HG03521 (cell line): ENCODE results near the gene MYOCOS.
A peak's percentile ranks its signal among the peaks of the same experiment; 100 is the strongest.

Source experiments
- ATAC-seq: cut with Tn5 transposase; IDR thresholded peaks from one replicate; pipeline ENCODE4 v1.9.1; 2021; ENCODE audit warnings: mild to moderate bottlenecking, moderate library complexity; ENCODE audit not compliant: unreplicated experiment

The MYOCOS gene

DNA sequence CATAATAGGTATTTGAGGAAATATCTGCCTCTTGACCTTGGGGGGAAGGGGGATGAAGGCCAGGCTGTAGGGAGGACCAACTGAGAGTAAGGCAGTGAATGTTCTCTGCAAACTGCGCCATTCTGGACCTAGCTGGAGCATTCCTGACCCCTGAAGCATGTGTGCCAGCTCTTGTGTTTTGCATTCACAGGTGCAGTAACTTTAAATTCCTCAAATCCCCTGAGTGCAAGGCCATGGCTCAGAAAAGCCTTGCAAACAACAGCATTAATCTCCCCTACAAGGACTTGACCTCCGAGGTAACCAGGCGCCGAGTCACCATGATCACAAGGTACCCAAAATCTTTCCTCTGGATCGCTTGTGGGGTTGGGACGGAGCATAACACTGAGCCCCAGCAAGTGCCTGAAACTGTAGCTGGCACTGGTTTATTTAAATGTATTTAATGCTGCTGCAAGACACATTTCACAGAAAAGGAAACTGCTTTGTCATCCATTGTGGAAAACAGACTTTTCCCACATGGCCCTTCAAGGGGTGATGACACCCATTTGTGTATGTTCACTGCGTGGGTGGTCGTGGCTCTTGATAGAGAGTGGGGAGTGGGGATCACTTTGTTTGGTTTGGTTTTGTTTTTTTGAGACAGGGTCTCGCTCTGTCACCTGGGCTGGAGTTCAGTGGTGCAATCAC lies 1.7 kb downstream of the MYOCOS start:
- ATAC-seq, result no peak

DNA sequence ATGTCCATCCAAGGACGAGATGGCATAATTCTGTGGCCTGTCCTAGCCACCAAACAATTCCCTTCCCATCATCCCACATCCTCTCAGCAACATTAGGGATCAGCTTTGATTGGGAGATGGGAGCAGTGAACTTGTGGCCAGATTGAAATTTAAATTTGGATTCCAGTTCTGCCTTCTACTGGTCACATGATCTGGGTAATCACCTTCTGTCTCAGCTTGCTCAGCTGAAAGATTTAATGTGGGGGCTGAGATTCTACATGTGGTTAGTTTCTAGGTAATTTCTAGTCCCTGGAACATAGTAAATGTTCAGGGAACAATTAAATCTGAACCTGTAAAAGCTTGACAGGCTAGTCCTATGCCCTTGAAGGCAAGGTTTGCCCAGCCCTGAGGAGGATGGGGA lies 3.2 kb downstream of the MYOCOS start:
- ATAC-seq, result no peak

DNA sequence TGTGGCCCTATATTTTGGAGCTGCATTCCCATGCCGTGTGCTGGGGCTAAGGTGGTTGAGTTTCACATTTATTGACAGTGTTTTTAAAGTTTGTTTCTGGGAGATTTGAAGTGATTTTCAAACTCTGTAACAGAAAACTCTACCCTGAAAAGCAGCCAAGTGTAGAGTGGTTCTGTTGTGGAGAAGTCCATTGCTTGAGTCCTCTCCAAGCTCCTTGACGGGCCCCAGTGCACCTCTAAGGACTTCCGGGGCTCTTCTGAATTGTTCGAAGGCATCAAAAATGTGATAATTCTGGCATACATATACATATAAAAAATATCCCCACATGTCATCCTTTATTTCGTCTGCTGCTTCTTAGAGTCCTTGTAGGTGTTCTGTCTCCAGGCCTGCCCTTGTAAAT lies 5.0 kb downstream of the MYOCOS start:
- ATAC-seq, result no peak

- no peak for ATAC-seq
These were observed 6.2 kb downstream of the MYOCOS start for GRCh38 chr1:171628225-171628624.

DNA sequence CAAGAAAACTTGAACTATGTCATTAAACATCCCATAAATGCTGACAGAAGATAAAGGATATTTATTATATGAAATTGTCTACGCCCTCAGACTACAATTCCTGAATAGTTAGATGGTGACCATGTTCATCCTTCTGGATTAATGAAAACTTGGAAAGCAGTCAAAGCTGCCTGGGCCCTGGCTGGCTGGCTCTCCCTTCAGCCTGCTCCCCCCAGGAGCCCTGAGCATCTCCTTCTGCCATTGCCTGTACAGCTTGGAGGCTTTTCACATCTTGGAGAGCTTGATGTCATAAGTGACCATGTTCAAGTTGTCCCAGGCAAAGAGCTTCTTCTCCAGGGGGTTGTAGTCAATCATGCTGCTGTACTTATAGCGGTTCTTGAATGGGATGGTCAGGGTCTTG lies 13.6 kb downstream of the MYOCOS start:
- ATAC-seq, result no peak

GRCh38 chr1:171636141-171636540 lies 14.1 kb downstream of the MYOCOS start:
- ATAC-seq, result no peak

DNA sequence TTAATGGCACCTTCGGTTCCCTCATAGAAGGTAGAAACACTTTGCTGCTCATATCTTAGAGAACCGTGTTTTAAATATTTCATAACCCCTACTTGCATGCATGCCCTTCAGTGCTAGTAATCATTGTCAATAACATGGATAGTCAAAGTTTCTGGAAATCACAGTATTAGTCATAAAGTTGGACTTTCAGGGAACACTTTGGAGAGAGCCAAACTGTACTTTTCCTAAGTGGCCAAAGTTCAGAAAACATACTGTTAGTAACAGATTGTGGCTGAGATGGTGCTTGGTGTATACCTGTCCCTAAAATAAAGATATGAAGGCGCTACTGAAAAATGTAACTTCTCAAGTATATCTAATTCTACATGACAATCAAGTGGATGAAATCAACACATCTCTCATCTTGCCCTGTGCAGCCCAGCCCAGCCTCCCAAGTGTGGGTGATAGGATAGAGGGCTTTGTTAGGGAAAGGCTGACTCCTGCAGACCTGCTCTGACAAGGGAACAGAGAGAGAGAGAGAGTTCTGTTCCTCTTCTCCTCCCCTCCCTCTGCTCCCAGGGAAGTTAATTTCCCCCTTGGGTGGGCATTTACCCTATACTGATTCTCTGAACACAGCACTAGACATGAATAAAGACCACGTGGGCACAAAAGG lies 16.0 kb downstream of the MYOCOS start:
- ATAC-seq, result no peak

DNA sequence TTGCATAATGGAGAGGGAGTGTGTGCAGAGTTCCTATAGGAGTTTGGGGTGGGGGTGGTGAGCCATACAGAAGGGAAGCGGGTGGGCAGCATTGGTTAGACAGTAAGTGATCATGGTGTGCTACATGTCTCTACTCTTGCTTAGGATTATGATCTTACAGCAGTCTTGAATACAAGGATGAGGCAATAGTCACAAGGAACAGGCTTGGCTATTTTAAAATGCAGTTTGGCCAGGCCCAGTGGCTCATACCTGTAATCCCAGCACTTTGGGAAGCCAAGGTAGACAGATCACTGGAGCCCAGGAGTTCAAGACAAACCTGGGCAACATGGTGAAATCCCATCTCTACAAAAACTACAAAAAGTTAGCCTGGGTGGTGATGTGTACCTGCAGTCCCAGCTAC lies 18.2 kb downstream of the MYOCOS start:
- ATAC-seq, result no peak

- no peak for ATAC-seq
These were observed 19.2 kb downstream of the MYOCOS start for GRCh38 chr1:171641076-171641864.

GRCh38 chr1:171642197-171642596 lies 20.2 kb downstream of the MYOCOS start:
- ATAC-seq, result no peak

DNA sequence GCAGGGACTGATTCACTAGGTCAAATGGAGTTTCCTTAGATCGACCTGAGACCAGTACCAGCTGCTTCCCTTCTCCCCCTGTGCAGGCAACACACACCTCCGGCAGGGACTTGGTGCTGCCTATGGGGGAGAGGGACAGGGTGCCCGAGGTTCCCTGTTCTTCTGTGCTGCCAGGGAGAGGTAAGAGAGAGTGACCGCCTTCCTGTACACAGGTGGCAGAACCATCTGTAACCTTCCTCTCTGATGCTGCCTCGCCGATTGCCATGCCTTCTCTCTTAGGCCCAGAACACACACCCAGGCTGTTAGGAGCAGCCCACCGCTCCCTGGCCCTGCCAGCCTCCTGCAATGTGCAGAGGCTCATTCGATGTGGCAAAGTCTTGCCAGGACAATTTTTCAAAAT lies 21.1 kb downstream of the MYOCOS start:
- ATAC-seq, result no peak

- peak; percentile 75 for ATAC-seq
These were observed 22.9 kb downstream of the MYOCOS start for GRCh38 chr1:171644805-171645483.

- no peak for ATAC-seq
These were observed 23.7 kb downstream of the MYOCOS start for GRCh38 chr1:171645553-171646248.

- ATAC-seq, result no peak
These were observed 24.2 kb downstream of the MYOCOS start for GRCh38 chr1:171646249-171646560.

DNA sequence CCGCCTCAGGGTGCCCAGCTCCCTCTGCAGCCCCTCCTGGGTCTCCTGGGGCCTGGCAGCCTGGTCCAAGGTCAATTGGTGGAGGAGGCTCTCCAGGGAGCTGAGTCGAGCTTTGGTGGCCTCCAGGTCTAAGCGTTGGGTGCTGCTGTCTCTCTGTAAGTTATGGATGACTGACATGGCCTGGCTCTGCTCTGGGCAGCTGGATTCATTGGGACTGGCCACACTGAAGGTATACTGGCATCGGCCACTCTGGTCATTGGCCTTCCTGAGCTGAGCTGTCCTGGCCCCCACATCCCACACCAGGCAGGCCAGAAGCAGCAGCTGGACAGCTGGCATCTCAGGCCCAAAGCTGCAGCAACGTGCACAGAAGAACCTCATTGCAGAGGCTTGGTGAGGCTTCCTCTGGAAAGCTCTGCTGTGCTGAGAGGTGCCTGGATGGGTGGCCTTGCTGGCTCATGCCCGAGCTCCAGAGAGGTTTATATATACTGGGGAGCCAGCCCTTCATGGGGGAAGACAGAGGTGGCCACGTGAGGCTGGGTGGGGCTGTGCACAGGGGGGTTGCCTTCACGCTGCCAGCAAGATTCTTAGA lies 30.3 kb downstream of the MYOCOS start, which contains the start of gene MYOC:
TSS of gene MYOC (minus strand) at position 455 of the 589 bp plus-strand sequence. CDS start at position 378, 77 bp downstream.
- no peak for ATAC-seq

DNA sequence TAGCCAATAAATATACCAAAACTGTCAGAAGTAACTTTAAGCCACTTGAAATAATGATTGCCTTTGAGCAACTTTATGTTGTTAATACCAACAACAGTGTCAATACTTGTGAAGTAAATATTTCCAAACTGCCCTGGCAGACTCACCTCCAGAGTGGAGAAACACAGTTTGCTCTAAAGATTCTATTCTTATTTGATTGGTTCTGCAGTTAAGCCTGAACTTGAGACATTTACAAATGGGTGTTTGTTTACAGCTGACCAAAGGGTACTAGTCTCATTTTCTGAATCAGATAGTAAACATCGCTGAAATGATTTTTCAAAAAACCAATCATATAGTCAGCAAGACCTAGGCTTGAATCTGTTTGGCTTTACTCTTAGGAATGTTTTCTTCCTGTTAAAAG lies 31.8 kb downstream of the MYOCOS start:
- ATAC-seq, result no peak

DNA sequence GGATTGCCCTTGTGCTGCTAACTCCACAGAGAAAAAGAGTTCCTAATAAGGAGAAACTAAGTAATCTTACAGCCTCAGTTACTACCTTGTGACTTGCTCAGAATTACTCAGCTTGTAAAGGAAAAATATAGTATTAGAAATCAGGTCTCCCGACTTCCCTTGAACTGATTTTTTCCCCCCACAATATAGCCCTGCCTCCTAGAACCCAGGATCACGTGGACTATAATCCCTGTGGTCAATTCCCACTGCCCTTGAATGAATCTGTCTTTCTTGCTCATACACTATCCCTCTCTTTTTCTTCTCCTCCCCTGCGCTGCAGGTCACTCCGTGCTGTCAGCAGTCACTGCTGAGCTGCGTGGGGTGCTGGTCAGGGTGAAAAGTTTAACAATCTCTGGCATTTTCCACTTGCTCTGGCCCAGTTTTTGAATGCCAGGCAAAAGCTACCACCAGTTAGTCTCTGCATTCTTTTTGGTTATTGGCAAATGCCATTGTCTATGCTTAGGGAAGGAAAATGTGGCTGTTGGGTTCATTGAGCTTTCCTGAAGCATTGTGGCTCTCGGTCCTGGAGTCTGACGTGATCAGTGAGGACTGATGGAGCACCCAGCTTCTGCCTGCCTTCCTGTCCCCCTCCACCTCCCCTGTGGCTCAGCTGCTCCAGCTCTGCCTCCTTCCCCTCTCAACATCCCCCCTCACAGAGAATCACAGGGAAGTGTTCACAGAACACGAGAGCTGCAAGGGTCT lies 32.3 kb downstream of the MYOCOS start:
- no peak for ATAC-seq

GRCh38 chr1:171654942-171655745 lies 33.1 kb downstream of the MYOCOS start:
- ATAC-seq, result no peak

DNA sequence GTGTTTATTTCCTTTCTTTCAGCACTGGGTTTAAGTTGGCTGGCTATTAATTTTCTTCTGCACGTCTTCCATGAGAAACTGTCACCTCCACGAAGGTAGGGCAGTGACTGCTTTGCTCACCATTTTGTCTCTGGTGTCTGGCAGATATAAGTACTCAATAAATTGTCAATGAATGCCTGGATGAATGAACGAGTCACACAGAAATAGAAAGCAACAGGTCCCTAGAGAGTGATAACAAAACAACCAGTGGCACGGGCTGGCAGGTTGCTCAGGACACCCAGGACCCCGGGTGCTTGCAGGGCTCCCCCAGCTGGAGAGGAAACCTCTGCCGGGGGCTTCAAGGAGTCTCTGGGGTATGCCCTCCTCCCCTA lies 33.7 kb downstream of the MYOCOS start:
- ATAC-seq, result no peak
